Measurements from ENCODE around the gene NT5DC1.

Gene NT5DC1

DNA sequence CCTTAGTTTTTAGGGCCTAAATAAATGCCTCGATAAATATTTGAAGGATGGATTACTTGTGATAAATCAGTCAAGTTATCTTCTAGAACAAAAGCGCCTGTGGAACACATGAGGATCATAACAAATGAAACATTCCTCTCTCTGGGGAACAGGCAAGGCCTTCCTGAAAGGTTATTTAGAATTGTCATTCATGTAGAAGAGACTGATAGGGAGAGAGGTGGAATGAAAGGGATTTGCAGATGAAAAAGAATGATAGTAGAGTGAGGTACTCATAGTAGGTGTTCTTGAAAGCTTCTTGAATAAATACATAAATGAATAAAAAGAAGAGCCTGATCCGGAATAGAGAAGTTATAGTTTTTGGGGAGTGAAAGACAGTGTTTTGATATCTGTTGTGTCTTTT, 122.7 kb downstream of the NT5DC1 start:
- 100% methylated on average over 1 of the region's 3 CpGs for WGBS (ENCODE audit: insufficient coverage)
- Histone ChIP-seq H3K9me3 (ENCODE audit: control extremely low read depth in 1 of 5, control insufficient read depth in 4 of 5, insufficient read depth in 2 of 5, low read depth in 1 of 5, low read length in 4 of 5) (no peaks in the 10 kb centered on the region), H3K4me1 (ENCODE audit: control extremely low read depth in 1 of 4, control insufficient read depth in 4 of 4, insufficient read depth in 4 of 4, low read length in 3 of 4) (no peaks in the 10 kb centered on the region), H3K36me3 (ENCODE audit: control insufficient read depth in 4 of 4, insufficient read depth in 4 of 4, low read length in 3 of 4) (peaks cover 0 to 8% (median 2%) of the 10 kb centered on the region in 4 experiments), H3K27ac (ENCODE audit: insufficient read depth in 1 of 2, low read depth in 1 of 2, low read length in 2 of 2, poor library complexity in 1 of 2, severe bottlenecking in 2 of 2) (no peak overlapping the region), H3K27me3 (replicated peaks in 2 of 5; ENCODE audit: control insufficient read depth in 4 of 5, insufficient read depth in 5 of 5, low read length in 4 of 5) (no peaks in the 10 kb centered on the region), H3K4me3 (ENCODE audit: control insufficient read depth in 1 of 7, extremely low read depth in 1 of 7, insufficient read depth in 4 of 7, low read depth in 2 of 7, low read length in 6 of 7) (no peak overlapping the region)
- POLR2A ChIA-PET: no interaction called here
- DNase-seq: no peak
- CTCF ChIA-PET: interaction anchor here (0.9 kb wide), 1 partner anchor 339 kb away, joined by 3 read pairs; no protein-coding TSS in a partner anchor

DNA sequence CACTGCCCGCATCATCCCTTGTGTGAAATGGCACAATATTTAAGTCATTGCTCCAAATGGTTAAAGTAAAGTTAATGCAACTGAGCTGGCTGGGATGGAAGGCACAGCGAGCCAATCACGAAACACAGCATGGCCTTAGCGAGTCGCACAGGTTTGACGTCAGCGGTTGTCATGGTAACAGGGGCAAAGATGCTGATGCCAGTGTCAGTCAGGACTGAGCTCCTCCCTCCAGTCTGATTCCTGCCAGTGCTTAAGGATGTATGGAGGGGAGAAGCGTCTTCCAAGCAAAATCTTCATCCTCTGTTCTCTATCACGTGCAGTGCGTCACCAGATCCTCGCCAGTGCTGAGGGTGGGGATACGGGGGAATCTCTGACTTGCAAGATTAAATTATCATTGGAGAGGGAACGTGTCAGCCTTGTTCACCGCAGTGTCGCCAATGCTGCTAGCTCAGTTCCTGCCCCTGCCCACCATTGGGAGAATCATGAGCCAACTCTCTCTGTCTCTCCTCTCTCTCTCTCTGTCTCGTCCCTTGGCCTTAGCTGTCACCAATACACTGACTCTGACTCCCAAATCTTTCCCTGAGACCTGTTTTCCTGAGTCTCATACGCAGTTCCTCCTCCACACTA, 128.7 kb downstream of the NT5DC1 start:
- POLR2A ChIA-PET: no interaction called here
- DNase-seq: peak in 1 of 3 donors; percentile 20
- WGBS (ENCODE audit: insufficient coverage): 94% methylated on average over 15 of the region's 17 CpGs
- H3K4me3 ChIP-seq (ENCODE audit: control insufficient read depth in 1 of 7, extremely low read depth in 1 of 7, insufficient read depth in 4 of 7, low read depth in 2 of 7, low read length in 6 of 7): no peak overlapping the region
- CTCF ChIA-PET: interaction anchor here (1.0 to 1.7 kb wide), 2 partner anchors 11 to 331 kb away, joined by 3 to 6 read pairs; no protein-coding TSS in a partner anchor
- H3K9me3 ChIP-seq (ENCODE audit: control extremely low read depth in 1 of 5, control insufficient read depth in 4 of 5, insufficient read depth in 2 of 5, low read depth in 1 of 5, low read length in 4 of 5): no peaks in the 10 kb centered on the region
- H3K4me1 ChIP-seq (ENCODE audit: control extremely low read depth in 1 of 4, control insufficient read depth in 4 of 4, insufficient read depth in 4 of 4, low read length in 3 of 4): no peaks in the 10 kb centered on the region
- no peaks in the 10 kb centered on the region for H3K27me3 ChIP-seq (replicated peaks in 2 of 5; ENCODE audit: control insufficient read depth in 4 of 5, insufficient read depth in 5 of 5, low read length in 4 of 5)
- H3K36me3 ChIP-seq (ENCODE audit: control insufficient read depth in 4 of 4, insufficient read depth in 4 of 4, low read length in 3 of 4): peaks cover 0 to 5% (median 0%) of the 10 kb centered on the region in 4 experiments
- H3K27ac ChIP-seq (ENCODE audit: insufficient read depth in 1 of 2, low read depth in 1 of 2, low read length in 2 of 2, poor library complexity in 1 of 2, severe bottlenecking in 2 of 2): no peak overlapping the region

DNA sequence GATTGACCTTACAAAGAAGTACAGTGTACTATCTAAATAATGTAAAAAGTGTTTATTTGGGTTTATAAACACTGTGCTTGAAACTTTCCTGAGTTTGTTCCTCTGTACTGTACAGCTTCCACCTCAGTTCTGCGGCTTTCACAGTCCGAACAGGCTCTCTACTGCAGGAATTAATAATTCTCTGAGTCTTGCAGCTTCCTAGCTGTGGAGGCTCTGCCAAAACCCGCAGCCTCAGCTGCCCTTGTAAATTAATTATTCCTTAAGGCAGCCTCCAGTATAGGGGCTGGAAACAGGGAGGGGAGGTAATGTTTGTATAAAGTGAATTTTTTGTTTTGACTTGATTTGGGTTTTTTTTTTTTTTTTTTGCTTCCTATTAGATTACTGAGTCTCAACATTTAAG, 134.0 kb downstream of the NT5DC1 start:
- ChIA-PET POLR2A (no interaction called here), CTCF (no interaction called here)
- Histone ChIP-seq H3K27ac (ENCODE audit: insufficient read depth in 1 of 2, low read depth in 1 of 2, low read length in 2 of 2, poor library complexity in 1 of 2, severe bottlenecking in 2 of 2) (no peak overlapping the region), H3K27me3 (replicated peaks in 2 of 5; ENCODE audit: control insufficient read depth in 4 of 5, insufficient read depth in 5 of 5, low read length in 4 of 5) (no peaks in the 10 kb centered on the region), H3K4me1 (ENCODE audit: control extremely low read depth in 1 of 4, control insufficient read depth in 4 of 4, insufficient read depth in 4 of 4, low read length in 3 of 4) (no peaks in the 10 kb centered on the region), H3K9me3 (ENCODE audit: control extremely low read depth in 1 of 5, control insufficient read depth in 4 of 5, insufficient read depth in 2 of 5, low read depth in 1 of 5, low read length in 4 of 5) (no peaks in the 10 kb centered on the region), H3K36me3 (ENCODE audit: control insufficient read depth in 4 of 4, insufficient read depth in 4 of 4, low read length in 3 of 4) (peaks cover 0 to 17% (median 4%) of the 10 kb centered on the region in 4 experiments), H3K4me3 (ENCODE audit: control insufficient read depth in 1 of 7, extremely low read depth in 1 of 7, insufficient read depth in 4 of 7, low read depth in 2 of 7, low read length in 6 of 7) (no peak overlapping the region)
- no peak for DNase-seq
- 100% methylated on average over 2 of the region's 3 CpGs for WGBS (ENCODE audit: insufficient coverage)

DNA sequence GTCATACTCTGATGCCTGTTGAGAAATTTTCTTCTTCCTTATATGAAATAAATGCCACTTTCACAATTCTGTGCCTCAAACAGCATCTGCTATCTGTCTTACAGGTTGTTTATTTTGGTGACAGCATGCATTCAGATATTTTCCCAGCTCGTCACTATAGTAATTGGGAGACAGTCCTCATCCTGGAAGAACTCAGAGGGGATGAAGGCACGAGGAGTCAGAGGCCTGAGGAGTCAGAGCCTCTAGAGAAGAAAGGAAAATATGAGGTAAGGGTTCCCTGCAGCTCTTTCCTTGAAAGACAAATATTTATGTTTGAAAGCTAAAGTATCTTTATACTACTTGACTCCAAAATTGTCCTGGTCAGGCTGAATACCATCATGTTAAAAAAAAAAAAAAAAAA, 137.4 kb downstream of the NT5DC1 start:
- Histone ChIP-seq H3K4me1 (ENCODE audit: control extremely low read depth in 1 of 4, control insufficient read depth in 4 of 4, insufficient read depth in 4 of 4, low read length in 3 of 4) (no peaks in the 10 kb centered on the region), H3K36me3 (ENCODE audit: control insufficient read depth in 4 of 4, insufficient read depth in 4 of 4, low read length in 3 of 4) (peaks cover 0 to 17% (median 3%) of the 10 kb centered on the region in 4 experiments), H3K27ac (ENCODE audit: insufficient read depth in 1 of 2, low read depth in 1 of 2, low read length in 2 of 2, poor library complexity in 1 of 2, severe bottlenecking in 2 of 2) (no peak overlapping the region), H3K27me3 (replicated peaks in 2 of 5; ENCODE audit: control insufficient read depth in 4 of 5, insufficient read depth in 5 of 5, low read length in 4 of 5) (no peaks in the 10 kb centered on the region), H3K9me3 (ENCODE audit: control extremely low read depth in 1 of 5, control insufficient read depth in 4 of 5, insufficient read depth in 2 of 5, low read depth in 1 of 5, low read length in 4 of 5) (no peaks in the 10 kb centered on the region), H3K4me3 (ENCODE audit: control insufficient read depth in 1 of 7, extremely low read depth in 1 of 7, insufficient read depth in 4 of 7, low read depth in 2 of 7, low read length in 6 of 7) (no peak overlapping the region)
- ChIA-PET CTCF (no interaction called here), POLR2A (no interaction called here)
- WGBS (ENCODE audit: insufficient coverage): 92% methylated on average over 2 of the region's 2 CpGs
- no peak for DNase-seq

DNA sequence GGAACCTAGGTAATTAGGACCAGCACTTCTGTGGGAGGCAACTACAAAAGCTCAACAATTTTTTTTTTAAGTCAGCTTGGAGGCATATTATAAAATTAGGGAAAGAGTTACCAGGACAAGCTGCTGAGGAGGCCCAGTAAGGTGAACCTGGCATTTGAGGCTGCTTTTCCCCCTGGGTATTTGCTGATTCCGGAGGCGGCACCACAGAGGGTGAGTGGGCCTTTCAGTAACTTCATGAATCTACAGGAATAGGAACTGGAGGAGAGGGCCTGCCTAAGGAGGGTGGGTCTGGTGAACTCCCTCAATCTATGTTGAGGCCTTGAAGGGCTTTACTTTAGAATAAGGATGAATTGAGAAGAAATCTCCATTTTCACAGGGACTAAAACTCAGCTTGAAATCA, 138.6 kb downstream of the NT5DC1 start:
- Histone ChIP-seq H3K4me1 (ENCODE audit: control extremely low read depth in 1 of 4, control insufficient read depth in 4 of 4, insufficient read depth in 4 of 4, low read length in 3 of 4) (no peaks in the 10 kb centered on the region), H3K27me3 (replicated peaks in 2 of 5; ENCODE audit: control insufficient read depth in 4 of 5, insufficient read depth in 5 of 5, low read length in 4 of 5) (no peaks in the 10 kb centered on the region), H3K4me3 (ENCODE audit: control insufficient read depth in 1 of 7, extremely low read depth in 1 of 7, insufficient read depth in 4 of 7, low read depth in 2 of 7, low read length in 6 of 7) (no peak overlapping the region), H3K36me3 (ENCODE audit: control insufficient read depth in 4 of 4, insufficient read depth in 4 of 4, low read length in 3 of 4) (peaks cover 0 to 17% (median 3%) of the 10 kb centered on the region in 4 experiments), H3K27ac (ENCODE audit: insufficient read depth in 1 of 2, low read depth in 1 of 2, low read length in 2 of 2, poor library complexity in 1 of 2, severe bottlenecking in 2 of 2) (no peak overlapping the region), H3K9me3 (ENCODE audit: control extremely low read depth in 1 of 5, control insufficient read depth in 4 of 5, insufficient read depth in 2 of 5, low read depth in 1 of 5, low read length in 4 of 5) (no peaks in the 10 kb centered on the region)
- CTCF ChIA-PET: no interaction called here
- POLR2A ChIA-PET: no interaction called here
- no peak for DNase-seq
- no CpG with 5 or more reads among the region's 2 CpGs for WGBS (ENCODE audit: insufficient coverage)

DNA sequence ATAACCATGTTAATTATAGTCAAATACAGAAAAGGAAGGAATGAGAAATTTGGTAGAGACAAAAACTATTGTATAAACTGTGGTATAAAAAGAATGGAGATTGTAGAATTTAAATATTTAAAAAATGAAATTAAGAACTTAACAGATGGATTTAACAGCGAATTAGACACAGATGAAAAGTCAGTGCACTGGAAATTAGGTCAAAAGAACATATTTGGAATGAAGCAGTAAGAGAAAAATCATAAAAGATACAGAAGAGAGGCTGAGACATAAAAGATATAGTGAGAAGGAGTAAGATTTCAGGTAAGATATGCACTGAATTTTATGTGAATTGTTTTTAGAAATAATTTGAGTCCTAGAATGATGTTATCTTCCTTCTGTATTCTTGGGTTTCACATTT, 139.2 kb downstream of the NT5DC1 start:
- WGBS (ENCODE audit: insufficient coverage): 89% methylated on average over 1 of the region's 1 CpG
- Histone ChIP-seq H3K9me3 (ENCODE audit: control extremely low read depth in 1 of 5, control insufficient read depth in 4 of 5, insufficient read depth in 2 of 5, low read depth in 1 of 5, low read length in 4 of 5) (no peaks in the 10 kb centered on the region), H3K36me3 (ENCODE audit: control insufficient read depth in 4 of 4, insufficient read depth in 4 of 4, low read length in 3 of 4) (peaks cover 0 to 17% (median 4%) of the 10 kb centered on the region in 4 experiments), H3K27ac (ENCODE audit: insufficient read depth in 1 of 2, low read depth in 1 of 2, low read length in 2 of 2, poor library complexity in 1 of 2, severe bottlenecking in 2 of 2) (no peak overlapping the region), H3K4me1 (ENCODE audit: control extremely low read depth in 1 of 4, control insufficient read depth in 4 of 4, insufficient read depth in 4 of 4, low read length in 3 of 4) (no peaks in the 10 kb centered on the region), H3K4me3 (ENCODE audit: control insufficient read depth in 1 of 7, extremely low read depth in 1 of 7, insufficient read depth in 4 of 7, low read depth in 2 of 7, low read length in 6 of 7) (no peak overlapping the region), H3K27me3 (replicated peaks in 2 of 5; ENCODE audit: control insufficient read depth in 4 of 5, insufficient read depth in 5 of 5, low read length in 4 of 5) (no peaks in the 10 kb centered on the region)
- ChIA-PET POLR2A (no interaction called here), CTCF (no interaction called here)
- DNase-seq: no peak

DNA sequence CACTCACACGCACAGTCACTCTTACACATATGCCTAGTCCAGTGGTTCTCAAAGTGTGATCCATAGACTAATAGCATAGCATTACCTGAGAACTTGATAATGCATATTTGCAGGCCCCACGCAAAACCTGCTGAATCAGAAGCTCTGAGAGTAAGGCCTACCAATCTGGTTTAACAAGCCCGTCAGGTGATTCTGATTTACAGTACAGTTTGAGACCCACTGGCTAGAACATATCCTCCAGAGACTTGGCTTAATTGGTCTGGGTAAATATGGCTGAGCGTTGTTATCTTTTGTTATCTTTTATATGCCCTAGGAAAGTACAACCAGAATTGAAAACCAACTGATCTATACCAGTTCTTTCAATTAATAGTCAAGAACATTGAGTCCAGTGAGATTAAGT, 143.6 kb downstream of the NT5DC1 start:
- CTCF ChIA-PET: no interaction called here
- H3K9me3 ChIP-seq (ENCODE audit: control extremely low read depth in 1 of 5, control insufficient read depth in 4 of 5, insufficient read depth in 2 of 5, low read depth in 1 of 5, low read length in 4 of 5): no peaks in the 10 kb centered on the region
- WGBS (ENCODE audit: insufficient coverage): 100% methylated on average over 3 of the region's 4 CpGs

More for the DNA sequence above, 143.6 kb downstream of the NT5DC1 start:
- POLR2A ChIA-PET: no interaction called here
- no peak for DNase-seq
- no peak overlapping the region for H3K27ac ChIP-seq (ENCODE audit: insufficient read depth in 1 of 2, low read depth in 1 of 2, low read length in 2 of 2, poor library complexity in 1 of 2, severe bottlenecking in 2 of 2)
- H3K4me1 ChIP-seq (ENCODE audit: control extremely low read depth in 1 of 4, control insufficient read depth in 4 of 4, insufficient read depth in 4 of 4, low read length in 3 of 4): no peaks in the 10 kb centered on the region
- H3K4me3 ChIP-seq (ENCODE audit: control insufficient read depth in 1 of 7, extremely low read depth in 1 of 7, insufficient read depth in 4 of 7, low read depth in 2 of 7, low read length in 6 of 7): no peak overlapping the region
- H3K27me3 ChIP-seq (replicated peaks in 2 of 5; ENCODE audit: control insufficient read depth in 4 of 5, insufficient read depth in 5 of 5, low read length in 4 of 5): no peaks in the 10 kb centered on the region
- H3K36me3 ChIP-seq (ENCODE audit: control insufficient read depth in 4 of 4, insufficient read depth in 4 of 4, low read length in 3 of 4): peaks cover 0 to 3% (median 2%) of the 10 kb centered on the region in 4 experiments
